ENCODE results near the gene SPP1.
"Not testable (repeated sequence)": the region's sequence is repeated elsewhere in the genome, so short reads cannot be mapped to it uniquely, and the experiment has no call there.

The SPP1 gene

DNA sequence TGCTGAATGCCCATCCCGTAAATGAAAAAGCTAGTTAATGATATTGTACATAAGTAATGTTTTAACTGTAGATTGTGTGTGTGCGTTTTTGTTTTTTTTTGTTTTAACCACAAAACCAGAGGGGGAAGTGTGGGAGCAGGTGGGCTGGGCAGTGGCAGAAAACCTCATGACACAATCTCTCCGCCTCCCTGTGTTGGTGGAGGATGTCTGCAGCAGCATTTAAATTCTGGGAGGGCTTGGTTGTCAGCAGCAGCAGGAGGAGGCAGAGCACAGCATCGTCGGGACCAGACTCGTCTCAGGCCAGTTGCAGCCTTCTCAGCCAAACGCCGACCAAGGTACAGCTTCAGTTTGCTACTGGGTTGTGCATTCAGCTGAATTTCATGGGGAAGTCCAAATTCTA is at the start of gene SPP1:
SPP1 (plus strand) TSS at position 249 of the 400 bp plus-strand sequence. CDS start 1,182 bp downstream, outside the sequence.
- H3K36me3 ChIP-seq (ENCODE audit: insufficient read depth, low read length) = no peaks in the 10 kb centered on the region

DNA sequence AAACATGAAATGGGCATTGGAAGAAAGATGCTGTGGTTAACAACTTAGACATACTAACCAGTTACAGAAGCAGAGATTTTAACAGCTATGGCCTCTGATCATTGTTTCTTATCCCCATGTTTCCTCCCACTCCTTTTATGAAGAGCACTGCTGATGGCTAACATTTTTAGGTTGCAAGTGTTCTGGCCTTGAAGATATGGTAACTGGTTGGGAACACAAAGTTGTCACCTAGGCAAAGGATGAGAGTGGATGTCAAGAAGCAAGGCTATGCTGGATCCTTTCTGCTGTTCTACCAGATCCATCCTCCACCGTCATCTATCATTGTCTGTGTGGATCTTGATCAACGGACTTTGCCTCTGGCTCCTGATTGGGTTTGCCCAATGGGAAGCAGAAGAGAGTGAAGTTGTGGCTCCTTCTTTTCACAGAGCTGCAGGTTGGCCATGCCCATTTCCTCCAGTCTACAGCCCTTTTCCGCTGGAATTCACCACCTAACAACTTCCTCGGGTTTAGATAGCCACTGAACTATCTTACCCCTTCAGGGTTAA is 48.9 kb upstream of the SPP1 start:
- Histone ChIP-seq H3K36me3 (ENCODE audit: insufficient read depth, low read length) (no peaks in the 10 kb centered on the region), H3K4me3 (no peak overlapping the region), H3K9ac (ENCODE audit: insufficient read length) (no peak overlapping the region), H3K9me3 (ENCODE audit: low read depth, low read length) (no peaks in the 10 kb centered on the region), H3K27ac (no peak overlapping the region)
- no peak for DNase-seq (ENCODE audit: low read depth, low spot score)
- TF ChIP-seq EZH2 (IDR thresholded peaks at IDR 0.05) = no peak
- no peak for TF ChIP-seq POLR2AphosphoS5 (IDR thresholded peaks at IDR 0.05; ENCODE audit: borderline replicate concordance, low read depth, low read length)
- no peak for TF ChIP-seq FOXP2 (optimal IDR thresholded peaks at IDR 0.05; ENCODE audit: control extremely low read depth, extremely low read length, insufficient read depth)

More for the DNA sequence above, at the start of gene SPP1:
- Histone ChIP-seq H3K27ac (no peak within 1 kb of the TSS), H3K4me3 (no peak within 1 kb of the TSS), H3K9me3 (ENCODE audit: low read depth, low read length) (no peaks in the 10 kb centered on the region), H3K9ac (ENCODE audit: insufficient read length) (no peak within 1 kb of the TSS)
- TF ChIP-seq POLR2AphosphoS5 (IDR thresholded peaks at IDR 0.05; ENCODE audit: borderline replicate concordance, low read depth, low read length) = no peak
- no peak for TF ChIP-seq FOXP2 (optimal IDR thresholded peaks at IDR 0.05; ENCODE audit: control extremely low read depth, extremely low read length, insufficient read depth)
- TF ChIP-seq EZH2 (IDR thresholded peaks at IDR 0.05) = no peak
- DNase-seq (ENCODE audit: low read depth, low spot score) = no peak

DNA sequence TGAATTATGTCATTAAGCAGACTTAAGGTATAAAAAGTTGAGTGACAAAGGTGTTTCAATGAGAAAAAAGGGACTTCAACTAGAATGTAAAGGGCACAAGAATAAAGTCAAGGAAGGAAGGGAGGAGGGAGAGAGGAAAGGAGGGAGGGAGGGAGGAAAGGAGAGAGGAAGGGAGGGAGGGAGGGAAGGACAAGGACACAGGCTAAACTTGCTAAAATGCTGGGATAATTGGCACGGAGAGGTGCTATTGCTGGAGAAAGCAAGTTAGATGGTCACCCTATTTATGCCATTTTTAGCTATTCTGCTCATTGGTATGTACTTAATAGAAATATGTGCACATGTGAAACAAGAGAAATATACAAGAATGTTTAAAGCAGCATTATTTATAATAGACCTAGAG is 44.9 kb upstream of the SPP1 start:
- H3K4me3 ChIP-seq = no peak overlapping the region
- H3K9ac ChIP-seq (ENCODE audit: insufficient read length) = no peak overlapping the region
- H3K9me3 ChIP-seq (ENCODE audit: low read depth, low read length) = peaks cover 4% of the 10 kb centered on the region; the same call in 1 of the 2 replicates
- TF ChIP-seq POLR2AphosphoS5 (IDR thresholded peaks at IDR 0.05; ENCODE audit: borderline replicate concordance, low read depth, low read length) (no peak), FOXP2 (optimal IDR thresholded peaks at IDR 0.05; ENCODE audit: control extremely low read depth, extremely low read length, insufficient read depth) (no peak)
- no peaks in the 10 kb centered on the region for H3K36me3 ChIP-seq (ENCODE audit: insufficient read depth, low read length)
- no peak for DNase-seq (ENCODE audit: low read depth, low spot score)
- no peak overlapping the region for H3K27ac ChIP-seq

DNA sequence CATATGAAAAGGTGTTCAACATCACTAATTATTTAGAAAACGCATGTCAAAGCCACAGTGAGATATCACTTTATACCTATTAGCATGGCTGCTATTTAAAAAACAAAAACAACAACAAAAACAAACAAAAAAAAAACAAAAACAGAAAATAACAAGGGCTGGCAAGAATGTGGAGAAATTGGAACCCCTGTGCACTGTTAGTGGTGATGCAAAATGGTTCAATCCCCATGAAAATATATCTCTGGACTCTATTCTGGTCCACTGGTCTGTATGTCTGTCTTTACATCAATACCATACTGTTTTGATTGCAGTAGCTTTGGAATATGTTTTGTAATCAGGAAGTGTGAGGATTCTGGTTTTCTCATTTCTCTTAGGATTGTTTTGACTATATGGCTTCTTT is 43.6 kb upstream of the SPP1 start:
- peaks cover 4% of the 10 kb centered on the region; the same call in 1 of the 2 replicates for H3K9me3 ChIP-seq (ENCODE audit: low read depth, low read length)
- no peaks in the 10 kb centered on the region for H3K36me3 ChIP-seq (ENCODE audit: insufficient read depth, low read length)
- no peak for DNase-seq (ENCODE audit: low read depth, low spot score)
- TF ChIP-seq EZH2 (IDR thresholded peaks at IDR 0.05) (no peak), FOXP2 (optimal IDR thresholded peaks at IDR 0.05; ENCODE audit: control extremely low read depth, extremely low read length, insufficient read depth) (no peak), POLR2AphosphoS5 (IDR thresholded peaks at IDR 0.05; ENCODE audit: borderline replicate concordance, low read depth, low read length) (no peak)
- no peak overlapping the region for H3K27ac ChIP-seq
- H3K4me3 ChIP-seq = no peak overlapping the region
- no peak overlapping the region for H3K9ac ChIP-seq (ENCODE audit: insufficient read length)

DNA sequence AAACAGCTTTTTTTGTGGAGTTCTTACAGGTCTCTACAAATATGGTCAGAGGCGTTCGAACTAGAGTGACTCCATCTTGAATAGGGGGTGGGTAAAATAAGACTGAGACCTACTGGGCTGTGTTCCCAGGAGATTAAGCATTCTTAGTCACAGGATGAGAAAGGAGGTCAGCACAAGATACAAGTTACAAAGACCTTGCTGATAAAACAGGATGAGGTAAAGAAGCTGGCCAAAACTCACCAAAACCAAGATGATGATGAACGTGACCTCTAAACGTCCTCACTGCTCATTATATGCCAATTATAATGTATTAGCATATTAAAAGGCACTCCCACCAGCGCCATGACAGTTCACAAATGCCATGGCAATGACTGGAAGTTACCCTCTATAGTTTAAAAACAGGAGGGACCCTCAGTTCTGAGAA is 42.8 kb upstream of the SPP1 start:
- Histone ChIP-seq H3K27ac (no peak overlapping the region), H3K4me3 (no peak overlapping the region), H3K9ac (ENCODE audit: insufficient read length) (no peak overlapping the region), H3K36me3 (ENCODE audit: insufficient read depth, low read length) (no peaks in the 10 kb centered on the region), H3K9me3 (ENCODE audit: low read depth, low read length) (peaks cover 4% of the 10 kb centered on the region; the same call in 1 of the 2 replicates)
- no peak for DNase-seq (ENCODE audit: low read depth, low spot score)
- TF ChIP-seq EZH2 (IDR thresholded peaks at IDR 0.05) = no peak
- no peak for TF ChIP-seq FOXP2 (optimal IDR thresholded peaks at IDR 0.05; ENCODE audit: control extremely low read depth, extremely low read length, insufficient read depth)
- TF ChIP-seq POLR2AphosphoS5 (IDR thresholded peaks at IDR 0.05; ENCODE audit: borderline replicate concordance, low read depth, low read length) = no peak

DNA sequence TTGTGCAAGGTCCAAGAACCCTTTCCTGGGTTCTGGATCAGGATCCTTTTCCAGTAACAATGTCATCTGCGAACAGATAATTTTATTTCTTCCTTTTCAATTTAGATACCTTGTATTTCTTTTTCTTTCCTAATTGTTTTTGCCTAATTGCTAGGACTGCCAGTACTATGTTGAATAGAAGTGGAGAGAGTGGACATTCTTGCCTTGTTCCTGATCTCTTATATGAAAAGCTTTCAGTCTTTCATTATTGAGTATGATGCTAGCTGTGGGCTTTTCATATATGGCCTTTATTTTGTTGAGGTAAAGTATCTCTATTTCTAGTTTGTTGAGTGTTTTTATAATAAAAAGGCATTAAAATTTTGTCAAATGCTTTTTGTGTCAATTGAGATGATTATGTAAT is 42.2 kb upstream of the SPP1 start:
- Histone ChIP-seq H3K9ac (ENCODE audit: insufficient read length) (no peak overlapping the region), H3K9me3 (ENCODE audit: low read depth, low read length) (peaks cover 4% of the 10 kb centered on the region; the same call in 1 of the 2 replicates), H3K4me3 (no peak overlapping the region), H3K27ac (no peak overlapping the region), H3K36me3 (ENCODE audit: insufficient read depth, low read length) (no peaks in the 10 kb centered on the region)
- TF ChIP-seq FOXP2 (optimal IDR thresholded peaks at IDR 0.05; ENCODE audit: control extremely low read depth, extremely low read length, insufficient read depth) = no peak
- TF ChIP-seq POLR2AphosphoS5 (IDR thresholded peaks at IDR 0.05; ENCODE audit: borderline replicate concordance, low read depth, low read length) = no peak
- TF ChIP-seq EZH2 (IDR thresholded peaks at IDR 0.05) = no peak
- no peak for DNase-seq (ENCODE audit: low read depth, low spot score)

DNA sequence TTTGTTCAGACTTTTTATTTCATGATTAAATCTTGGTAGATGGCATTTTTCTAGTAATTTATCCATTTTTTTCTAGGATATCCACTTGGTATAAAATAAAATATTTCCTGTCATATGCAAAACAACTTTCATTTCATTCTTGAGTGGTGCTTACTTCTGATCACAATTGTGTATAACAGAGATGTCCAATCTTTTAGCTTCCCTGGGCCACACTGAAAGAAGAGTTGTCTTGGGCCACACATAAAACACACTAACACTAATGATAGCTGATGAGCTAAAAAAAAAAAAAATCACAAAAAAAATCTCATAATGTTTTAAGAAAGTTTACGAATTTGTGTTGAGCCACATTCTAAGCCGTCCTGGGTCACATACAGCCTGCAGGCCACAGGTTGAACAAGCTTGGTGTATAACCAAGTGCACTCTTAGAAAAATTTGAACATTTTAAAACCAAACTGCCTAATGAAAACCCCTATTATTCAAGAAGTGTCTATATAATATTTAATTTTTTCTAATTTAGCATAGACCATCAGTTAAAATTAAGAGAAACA is 41.3 kb upstream of the SPP1 start:
- Histone ChIP-seq H3K4me3 (no peak overlapping the region), H3K27ac (no peak overlapping the region), H3K36me3 (ENCODE audit: insufficient read depth, low read length) (no peaks in the 10 kb centered on the region)

DNA sequence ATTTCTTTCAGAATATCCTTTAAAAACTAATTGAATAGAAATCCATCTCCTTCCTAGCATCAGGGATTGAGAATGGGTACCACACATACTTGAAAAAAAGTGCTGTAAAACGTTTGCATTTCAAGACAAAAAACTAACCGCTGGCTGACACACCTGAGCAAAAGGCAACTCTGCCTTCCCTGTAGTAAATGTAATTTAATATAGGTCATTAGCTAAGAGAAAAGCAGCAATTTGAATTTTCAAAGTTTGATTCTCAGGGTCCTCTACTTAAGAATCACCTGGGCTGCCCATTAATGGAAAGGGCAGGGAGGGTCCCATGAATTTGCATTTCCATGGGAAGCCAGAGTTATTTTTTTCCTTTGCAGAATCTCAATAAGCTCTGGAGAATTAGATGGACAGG is 40.5 kb upstream of the SPP1 start:
- Histone ChIP-seq H3K36me3 (ENCODE audit: insufficient read depth, low read length) (no peaks in the 10 kb centered on the region), H3K9ac (ENCODE audit: insufficient read length) (no peak overlapping the region)
- DNase-seq (ENCODE audit: low read depth, low spot score) = no peak

More for the DNA sequence above, 41.3 kb upstream of the SPP1 start:
- no peak for TF ChIP-seq FOXP2 (optimal IDR thresholded peaks at IDR 0.05; ENCODE audit: control extremely low read depth, extremely low read length, insufficient read depth)
- no peak for DNase-seq (ENCODE audit: low read depth, low spot score)
- Histone ChIP-seq H3K9ac (ENCODE audit: insufficient read length) (no peak overlapping the region), H3K9me3 (ENCODE audit: low read depth, low read length) (peaks cover 4% of the 10 kb centered on the region; the same call in 1 of the 2 replicates)

DNA sequence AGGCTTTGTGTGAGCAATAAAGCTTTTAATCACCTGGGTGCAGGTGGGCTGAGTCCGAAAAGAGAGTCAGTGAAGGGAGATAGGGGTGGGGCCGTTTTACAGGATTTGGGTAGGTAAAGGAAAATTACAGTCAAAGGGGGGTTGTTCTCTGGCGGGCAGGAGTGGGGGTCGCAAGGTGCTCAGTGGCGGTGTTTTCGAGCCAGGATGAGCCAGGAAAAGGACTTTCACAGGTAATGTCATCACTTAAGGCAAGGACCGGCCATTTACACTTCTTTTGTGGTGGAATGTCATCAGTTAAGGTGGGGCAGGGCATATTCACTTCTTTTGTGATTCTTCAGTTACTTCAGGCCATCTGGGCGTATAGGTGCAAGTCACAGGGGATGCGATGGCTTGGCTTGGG is 39.6 kb upstream of the SPP1 start:
- H3K9me3 ChIP-seq (ENCODE audit: low read depth, low read length); H3K9ac ChIP-seq (ENCODE audit: insufficient read length); H3K4me3 ChIP-seq; DNase-seq (ENCODE audit: low read depth, low spot score); H3K27ac ChIP-seq; H3K36me3 ChIP-seq (ENCODE audit: insufficient read depth, low read length): not testable (repeated sequence)

More for the DNA sequence above, 40.5 kb upstream of the SPP1 start:
- H3K4me3 ChIP-seq = no peak overlapping the region
- TF ChIP-seq FOXP2 (optimal IDR thresholded peaks at IDR 0.05; ENCODE audit: control extremely low read depth, extremely low read length, insufficient read depth) = no peak
- TF ChIP-seq POLR2AphosphoS5 (IDR thresholded peaks at IDR 0.05; ENCODE audit: borderline replicate concordance, low read depth, low read length) = no peak
- TF ChIP-seq EZH2 (IDR thresholded peaks at IDR 0.05) = no peak
- H3K27ac ChIP-seq = no peak overlapping the region
- H3K9me3 ChIP-seq (ENCODE audit: low read depth, low read length) = peaks cover 4% of the 10 kb centered on the region; the same call in 1 of the 2 replicates

Measured in SK-N-MC (cell line).